ENCODE measurements around the gene IFNE.

IFNE gene, protein sequence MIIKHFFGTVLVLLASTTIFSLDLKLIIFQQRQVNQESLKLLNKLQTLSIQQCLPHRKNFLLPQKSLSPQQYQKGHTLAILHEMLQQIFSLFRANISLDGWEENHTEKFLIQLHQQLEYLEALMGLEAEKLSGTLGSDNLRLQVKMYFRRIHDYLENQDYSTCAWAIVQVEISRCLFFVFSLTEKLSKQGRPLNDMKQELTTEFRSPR

GRCh38 chr9:21482213-21482612 lies at the start of gene IFNE:
TSS of gene IFNE (minus strand) at chr9:21482313. CDS start at chr9:21481694, 619 bp downstream.
- no peak for DNase-seq (ENCODE audit: low read depth)

DNA sequence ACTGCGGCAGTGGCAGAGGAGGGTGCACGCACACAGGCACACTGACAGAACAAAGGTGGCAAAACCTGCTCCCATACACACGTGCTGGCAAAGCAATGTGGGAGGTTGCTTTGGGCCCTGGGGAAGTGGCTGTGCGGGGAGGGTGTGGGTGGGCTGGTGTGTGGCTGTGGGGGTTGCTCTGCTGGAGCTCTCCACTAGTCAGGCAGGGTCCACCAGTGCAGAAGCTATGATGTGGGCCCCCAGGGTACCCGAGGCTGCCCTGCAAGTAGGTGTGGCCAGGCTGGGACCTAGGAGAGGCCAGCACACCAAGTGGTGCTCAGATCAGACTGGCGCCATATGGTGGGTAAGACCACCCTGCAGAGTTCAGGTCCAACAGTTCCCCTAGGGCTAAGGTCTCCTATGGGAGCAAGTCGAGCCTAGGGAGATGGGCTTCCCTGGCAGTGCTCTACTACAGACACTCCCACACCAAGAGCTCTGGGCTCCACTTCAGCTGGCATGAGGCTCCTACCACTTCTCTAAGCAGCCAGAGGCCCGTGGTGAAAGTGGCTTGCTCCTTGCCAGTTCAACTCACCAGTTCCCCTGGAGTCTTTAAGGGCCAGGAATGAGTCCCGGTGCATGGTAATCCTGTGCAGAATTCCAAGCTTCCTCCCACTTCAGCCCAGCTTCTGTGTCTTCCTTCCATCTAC lies 46.2 kb upstream of the IFNE start:
- DNase-seq (ENCODE audit: low read depth): no peak

GRCh38 chr9:21527579-21527978 lies 45.5 kb upstream of the IFNE start:
- DNase-seq (ENCODE audit: low read depth): no peak

DNA sequence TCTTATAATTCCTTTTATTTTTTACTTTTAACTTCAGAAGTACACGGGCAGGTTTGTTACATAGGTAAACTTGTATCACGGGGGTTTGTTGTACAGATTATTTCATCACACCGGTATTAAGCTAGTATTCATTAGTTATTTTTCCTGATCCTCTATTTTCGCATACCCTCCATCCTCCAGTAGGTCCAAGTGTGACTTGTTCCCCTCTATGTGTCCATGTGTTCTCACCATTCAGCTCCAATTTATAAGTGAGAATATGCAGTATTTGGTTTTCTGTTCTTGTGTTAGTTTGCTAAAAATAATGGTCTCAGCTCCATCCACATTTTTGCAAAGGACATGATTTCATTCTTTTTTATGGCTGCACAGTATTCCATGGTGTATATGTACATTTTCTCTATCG lies 43.1 kb upstream of the IFNE start:
- no peak for DNase-seq (ENCODE audit: low read depth)

GRCh38 chr9:21524099-21524830 lies 42.2 kb upstream of the IFNE start:
- DNase-seq (ENCODE audit: low read depth): no peak

DNA sequence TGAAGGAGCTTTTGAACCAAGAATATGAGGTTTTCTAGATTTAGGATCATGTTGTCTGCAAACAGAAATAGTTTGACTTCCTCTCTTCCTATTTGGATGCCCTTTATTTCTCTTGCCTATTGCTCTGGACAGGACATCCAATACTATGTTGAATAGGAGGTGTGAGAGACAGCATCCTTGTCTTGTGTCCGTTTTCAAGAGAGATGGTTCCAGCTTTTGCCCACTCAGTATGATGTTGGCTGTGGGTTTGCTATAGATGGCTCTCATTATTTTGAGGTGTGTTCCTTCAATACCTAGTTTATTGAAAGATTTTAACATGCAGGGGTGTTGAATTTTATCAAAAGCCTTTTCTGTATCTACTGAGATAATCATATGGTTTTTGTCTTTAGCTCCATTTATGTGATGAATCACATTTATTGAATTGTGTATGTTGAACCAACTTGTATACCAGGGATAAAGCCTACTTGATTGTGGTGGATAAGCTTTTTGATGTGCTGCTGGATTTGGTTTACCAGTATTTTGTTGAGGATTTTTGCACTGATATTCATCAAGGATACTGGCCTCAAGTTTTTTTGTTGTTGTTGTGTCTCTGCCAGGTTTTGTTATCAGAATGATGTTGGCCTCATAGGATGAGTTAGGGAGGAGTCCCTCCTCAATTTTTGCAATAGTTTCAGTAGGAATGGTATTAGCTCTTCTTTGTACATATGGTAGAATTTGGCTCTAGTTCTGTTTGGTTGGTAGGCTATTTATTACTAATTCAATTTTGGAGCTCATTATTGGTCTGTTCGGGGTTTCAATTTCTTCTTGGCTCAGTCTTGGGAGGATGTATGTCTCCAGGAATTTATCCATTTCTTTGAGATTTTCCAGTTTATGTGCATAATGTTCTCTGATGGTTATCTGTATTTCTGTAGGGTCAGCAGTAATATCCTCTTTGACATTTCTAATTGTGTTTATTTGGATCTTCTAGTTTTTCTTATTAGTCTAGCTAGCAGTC lies 41.2 kb upstream of the IFNE start:
- DNase-seq (ENCODE audit: low read depth): no peak

- DNase-seq (ENCODE audit: low read depth): no peak
Observed at GRCh38 chr9:21522348-21522747, 40.2 kb upstream of the IFNE start.

DNA sequence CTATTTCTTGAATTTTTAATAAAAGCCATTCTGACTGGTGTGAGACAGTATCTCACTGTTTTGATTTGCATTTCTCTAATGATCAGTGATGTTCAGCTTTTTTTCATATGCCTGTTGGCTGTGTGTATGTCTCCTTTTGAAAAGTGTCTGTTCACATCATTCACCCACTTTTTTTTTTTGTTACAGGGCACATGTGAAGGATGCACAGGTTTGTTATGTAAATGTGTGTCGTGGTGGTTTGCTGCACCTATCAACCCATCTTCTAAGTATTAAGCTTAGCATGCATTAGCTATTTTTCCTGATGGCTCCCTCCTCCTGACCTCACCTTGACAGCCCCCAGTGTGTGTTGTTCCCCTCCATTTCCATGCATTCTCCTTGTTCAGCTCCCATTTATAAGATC lies 39.3 kb upstream of the IFNE start:
- DNase-seq (ENCODE audit: low read depth): no peak

DNA sequence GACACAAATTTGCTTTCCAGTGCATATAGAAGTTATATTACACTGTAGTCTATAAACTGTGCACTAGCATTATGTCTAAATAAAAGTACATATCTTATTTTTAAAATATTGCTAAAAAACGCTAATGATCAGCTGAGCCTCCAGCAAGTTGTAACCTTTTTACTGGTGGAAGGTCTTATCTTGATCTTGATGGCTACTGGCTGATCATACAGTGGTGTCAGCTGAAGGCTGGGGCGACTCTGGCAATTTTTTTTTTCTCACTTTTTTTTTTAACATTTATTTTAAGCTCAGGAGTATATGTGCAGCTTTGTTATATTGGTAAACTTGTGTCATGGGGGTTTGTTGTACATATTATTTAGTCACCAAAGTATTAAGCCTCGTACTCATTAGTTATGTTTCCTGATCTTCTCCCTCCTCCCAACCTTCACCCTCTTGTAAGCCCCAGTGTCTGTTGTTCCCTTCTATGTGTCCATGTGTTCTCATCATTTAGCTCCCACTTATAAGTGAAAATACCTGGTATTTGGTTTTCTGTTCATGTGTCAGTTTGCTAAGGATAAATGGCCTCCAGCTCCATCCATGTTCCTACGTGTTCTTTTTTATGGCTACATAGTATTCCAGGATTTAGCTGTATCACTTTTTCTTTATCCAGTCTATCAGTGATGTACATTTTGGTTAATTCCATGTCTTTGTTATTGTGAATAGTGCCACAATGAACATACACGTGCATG lies 38.6 kb upstream of the IFNE start:
- DNase-seq (ENCODE audit: low read depth): no peak

- no peak for DNase-seq (ENCODE audit: low read depth)
Observed at GRCh38 chr9:21519855-21520434, 37.8 kb upstream of the IFNE start.

DNA sequence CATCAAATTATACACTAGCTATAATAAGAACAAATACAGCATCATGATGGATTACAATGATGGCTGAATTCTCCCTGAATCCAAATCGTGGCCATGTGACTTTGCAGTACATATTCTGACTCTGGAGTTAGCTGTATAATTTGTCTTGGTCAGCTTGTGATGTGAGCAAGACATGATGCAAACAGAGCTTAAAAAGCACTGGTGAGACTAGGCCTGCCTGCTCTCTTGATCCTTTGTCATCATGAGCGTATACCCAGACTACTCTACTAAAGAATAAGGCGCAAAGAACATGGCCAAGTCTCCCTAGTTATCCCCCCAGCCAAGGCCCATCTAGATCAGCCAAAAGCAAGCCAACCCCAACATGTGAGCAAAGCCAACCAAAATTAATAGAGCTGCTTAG lies 34.7 kb upstream of the IFNE start:
- DNase-seq (ENCODE audit: low read depth): no peak

DNA sequence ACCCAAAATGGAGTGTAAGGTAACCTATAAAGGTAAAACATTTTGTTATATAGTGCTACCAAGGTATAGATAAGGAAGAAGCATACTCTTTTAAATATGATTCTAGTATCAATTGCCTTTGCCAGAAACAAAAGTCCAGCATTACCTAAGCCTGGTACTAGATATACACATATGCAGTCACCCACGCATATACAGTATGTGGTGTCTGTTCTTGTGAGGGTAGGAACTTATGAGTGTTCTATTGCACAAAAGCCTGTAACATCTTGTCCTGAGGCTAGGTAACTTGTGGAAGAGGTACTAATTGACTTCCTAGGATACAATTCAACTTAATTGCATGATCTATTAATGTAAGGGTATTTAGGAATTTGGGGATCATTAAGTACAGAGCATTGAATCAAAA lies 31.3 kb upstream of the IFNE start:
- no peak for DNase-seq (ENCODE audit: low read depth)

DNA sequence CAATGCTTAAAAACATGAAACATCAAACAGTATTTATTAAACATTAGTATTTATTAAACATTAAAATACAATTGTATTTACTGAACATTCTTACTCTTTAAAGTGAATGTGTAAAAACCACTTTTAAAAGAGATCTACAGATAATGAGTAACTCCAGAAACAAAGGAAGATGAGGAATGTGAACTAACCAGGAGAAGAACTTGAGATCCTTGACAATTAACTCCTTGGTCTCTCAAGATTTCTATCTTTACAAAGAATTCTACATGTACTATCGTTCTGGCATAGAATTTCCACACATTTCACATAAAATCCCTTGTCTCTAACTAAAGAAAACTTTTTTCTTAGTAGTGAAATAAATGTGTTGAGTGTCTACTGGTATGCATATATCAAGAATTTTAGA lies 28.7 kb upstream of the IFNE start:
- no peak for DNase-seq (ENCODE audit: low read depth)

DNA sequence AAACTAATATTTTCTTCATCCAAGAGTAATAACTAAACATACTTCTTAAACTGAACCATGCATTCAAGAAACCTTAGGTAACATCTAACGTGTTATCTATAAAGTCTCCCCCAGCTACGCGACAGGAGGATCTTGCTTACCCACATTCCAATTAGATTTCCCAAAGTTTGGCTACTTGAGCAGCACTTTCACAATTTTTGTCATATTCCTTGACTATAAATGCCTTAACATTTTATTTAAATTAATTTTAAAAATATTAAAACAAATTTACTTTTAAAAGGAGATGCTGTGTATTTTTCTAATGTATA lies 25.3 kb upstream of the IFNE start:
- DNase-seq (ENCODE audit: low read depth): no peak

DNA sequence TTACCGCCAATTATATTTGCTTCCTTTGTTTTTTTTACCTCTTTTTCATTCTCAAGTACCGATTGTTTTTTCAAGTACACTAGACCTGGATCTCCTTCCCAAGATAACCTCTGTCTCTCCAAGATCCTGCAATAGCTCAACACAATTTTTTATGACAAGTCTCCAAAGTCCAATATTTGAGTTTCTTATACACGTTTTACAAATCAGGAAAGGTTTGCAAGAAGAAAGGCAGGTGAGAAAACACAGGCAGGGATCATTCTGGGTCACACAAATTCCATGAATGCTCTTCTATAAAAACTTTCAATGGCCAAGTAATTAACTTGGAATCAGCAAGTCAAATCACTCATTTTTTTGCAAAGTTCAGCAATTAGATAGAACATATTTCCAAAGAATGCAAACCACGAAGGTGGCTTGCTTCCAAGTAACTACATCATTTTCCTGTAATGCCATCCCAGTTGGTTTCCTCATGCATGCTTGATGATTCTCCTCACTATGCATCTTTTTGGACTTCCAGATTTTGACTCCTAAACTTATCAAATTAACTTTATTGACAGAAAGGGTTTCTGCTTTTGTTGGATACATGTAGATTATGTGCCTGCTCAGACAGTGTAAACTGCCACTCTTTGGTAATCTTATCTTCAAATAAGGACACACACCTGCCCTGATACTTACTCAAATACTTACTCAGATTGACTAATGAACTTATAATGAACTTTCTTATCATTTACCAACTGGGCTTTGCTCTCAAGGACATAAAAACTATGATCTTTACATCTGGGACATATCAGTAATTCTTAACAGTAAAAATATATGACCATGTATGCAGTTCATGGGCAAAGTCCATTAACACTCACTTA lies 24.7 kb upstream of the IFNE start:
- DNase-seq (ENCODE audit: low read depth): no peak

DNA sequence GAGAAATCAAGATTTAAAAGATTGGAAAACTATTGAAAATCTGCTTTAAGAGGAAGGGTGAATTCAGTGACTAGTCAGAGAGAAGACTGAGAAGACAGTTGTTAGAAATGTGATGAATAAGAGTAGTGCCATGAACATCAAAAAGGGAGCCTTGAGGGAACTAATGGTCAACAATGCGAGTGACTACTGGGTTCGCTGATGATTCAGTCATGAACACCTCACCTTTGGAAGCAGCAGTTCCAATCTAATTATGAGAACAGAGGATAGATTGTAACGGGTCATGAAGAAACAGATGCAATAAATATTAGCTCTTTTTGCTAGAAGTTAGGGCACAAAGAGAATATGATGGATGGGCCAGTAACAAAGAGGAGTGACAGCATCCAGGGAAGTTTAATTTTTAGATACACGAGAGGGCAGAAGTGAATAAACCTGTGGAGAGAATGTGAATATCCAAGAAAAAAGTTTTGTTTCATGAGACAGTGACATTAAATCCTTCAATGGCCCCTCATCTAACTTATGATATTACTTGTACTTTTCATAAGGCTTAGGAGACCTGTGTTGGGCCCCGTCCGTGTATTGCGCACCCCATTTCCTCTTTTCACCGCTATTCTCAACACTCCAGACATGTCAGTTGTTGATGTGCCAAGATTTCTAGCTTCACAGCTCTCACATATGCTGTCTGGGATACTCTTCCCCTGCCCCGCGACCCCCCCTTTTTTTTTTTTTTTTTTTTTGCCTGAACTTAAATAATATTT lies 23.5 kb upstream of the IFNE start:
- no peak for DNase-seq (ENCODE audit: low read depth)

DNA sequence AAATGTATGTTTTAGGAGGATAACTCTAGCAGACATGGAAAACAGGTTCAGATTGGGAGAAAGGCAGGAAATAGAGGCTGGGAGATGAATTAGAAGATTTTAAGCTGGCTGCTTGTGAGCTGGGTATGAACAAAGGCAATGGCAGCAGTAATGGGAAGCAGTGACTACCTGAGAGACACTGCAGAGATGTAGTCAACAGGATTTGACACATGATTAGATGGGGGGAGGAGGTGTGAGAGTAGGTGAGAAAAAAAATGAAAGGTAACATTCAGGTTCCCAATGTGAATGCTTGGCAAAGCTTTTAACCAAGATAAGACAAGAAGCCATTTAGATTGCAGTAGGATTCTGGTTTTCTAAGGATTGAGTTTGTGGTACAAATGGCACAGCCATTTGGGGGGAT lies 22.8 kb upstream of the IFNE start:
- no peak for DNase-seq (ENCODE audit: low read depth)

GRCh38 chr9:21504113-21504512 lies 22.0 kb upstream of the IFNE start:
- no peak for DNase-seq (ENCODE audit: low read depth)

GRCh38 chr9:21502586-21502985 lies 20.5 kb upstream of the IFNE start:
- no peak for DNase-seq (ENCODE audit: low read depth)

GRCh38 chr9:21499912-21500311 lies 17.8 kb upstream of the IFNE start:
- DNase-seq (ENCODE audit: low read depth): no peak
